Gastrocnemius medialis (tissue), 4 donors: ENCODE measurements around the gene FN3KRP. TPM values are rescaled to one million over a fixed set of nuclear protein-coding genes. Genes with fewer than 3 reads are reported as not detected.

Experiments
- ATAC-seq, 2 donors: fragments of 150-250 bp; one replicate each; pipeline ENCODE4 v1.9.1; 2016
- DNase-seq, 2 donors: peaks; one replicate each; pipeline ENCODE4 v3.0.0-alpha.2; 2019
- H3K27ac ChIP-seq, 4 donors: fragments of 200-600 bp; sonication (generic); 1 replicate in 1 of 4; 2 replicates in 3 of 4; pipeline ENCODE4 v1.5.1; 2016 to 2018; ENCODE audit warnings: mild to moderate bottlenecking in 2 of 4, moderate library complexity in 1 of 4
- H3K27me3 ChIP-seq, 3 donors: fragments of 200-600 bp; sonication (generic) in 2 of 3; 1 replicate in 1 of 3; 2 replicates in 2 of 3; pipeline versions ENCODE4 v1.5.1 to v1.6.0; 2016 to 2019; ENCODE audit warnings: mild to moderate bottlenecking in 1 of 3, moderate library complexity in 1 of 3
- H3K36me3 ChIP-seq, 2 donors: fragments of 200-600 bp; sonication (generic) in 1 of 2; one replicate each; pipeline ENCODE4 v1.5.1; 2017 to 2018
- H3K4me1 ChIP-seq, 2 donors: fragments of 200-600 bp; sonication (generic) in 1 of 2; one replicate each; pipeline ENCODE4 v1.5.1; 2016 to 2017; ENCODE audit warnings: mild to moderate bottlenecking in 2 of 2
- H3K4me3 ChIP-seq, 4 donors: fragments of 200-600 bp; sonication (generic) in 3 of 4; 1 replicate in 1 of 4; 2 replicates in 3 of 4; pipeline ENCODE4 v1.5.1; 2016 to 2019; ENCODE audit warnings: mild to moderate bottlenecking in 2 of 4
- H3K9me3 ChIP-seq, 3 donors: fragments of 200-600 bp; sonication (generic) in 2 of 3; 1 replicate in 1 of 3; 2 replicates in 2 of 3; pipeline ENCODE4 v1.5.1; 2016 to 2019
- CTCF ChIP-seq, 5 experiments: fragments of 450-650 bp in 3 of 5; fragments of 200-600 bp in 2 of 5; sonication (generic) in 2 of 5; IDR thresholded peaks in 4 of 5; conservative IDR thresholded peaks in 1 of 5; 1 replicate in 4 of 5; 2 replicates in 1 of 5; pipeline ENCODE4 v1.5.1; 2016 to 2019; ENCODE audit warnings: antibody characterized with exemption in 5 of 5, mild to moderate bottlenecking in 3 of 5, moderate library complexity in 3 of 5
- POLR2A ChIP-seq, 2 donors: fragments of 450-650 bp; IDR thresholded peaks; one replicate each; pipeline ENCODE4 v1.6.1; 2017; ENCODE audit warnings: antibody characterized with exemption in 2 of 2, mild to moderate bottlenecking in 2 of 2, moderate library complexity in 2 of 2
- in situ Hi-C, 4 donors: fragments of 200-750 bp; cut with MboI; loops; one replicate each; pipeline versions ENCODE4 v1.15.0 to v1.8.0; 2017; ENCODE audit warnings: low sequenced_read_pairs in 4 of 4
- intact Hi-C: fragments of 100-400 bp; cut with DNase I; formaldehyde crosslinking; loops from one replicate; pipeline ENCODE4 v1.15.1; 2023; ENCODE audit warnings: low total_unique reads
- total RNA-seq, 4 donors: library from RNA; depleted of rRNA; stranded (reverse); fragments of >200 nt; gene quantifications; one replicate each; pipeline versions ENCODE4 v1.1.0 to v1.2.3, GENCODE V29; 2016

FN3KRP gene
- total RNA-seq, 4 donors from 2014 or later = 2.3 to 7.9 (median 3.9) TPM

GRCh38 chr17:82699551-82699950, 17.0 kb upstream of the FN3KRP start:
- Histone ChIP-seq H3K4me3 (peak overlapping the region; percentile 67 to 96 (median 78)), H3K27ac (no peak overlapping the region), H3K4me1 (peaks cover 6 to 19% of the 10 kb centered on the region in 2 donors), H3K36me3 (no peaks in the 10 kb centered on the region), H3K27me3 (no peaks in the 10 kb centered on the region), H3K9me3 (no peaks in the 10 kb centered on the region)
- no peak for TF ChIP-seq POLR2A (IDR thresholded peaks at IDR 0.05)
- TF ChIP-seq CTCF (IDR thresholded peaks at IDR 0.05 in 4 of 5, conservative IDR thresholded peaks at IDR 0.05 in 1 of 5) = no peak
- in situ Hi-C loops (no loop called here), intact Hi-C loops (loop anchor here (1.0 kb wide), 1 partner anchor 52 kb away; no protein-coding TSS in a partner anchor)
- ATAC-seq (no peak), DNase-seq (no peak)

- H3K4me1 ChIP-seq = peaks cover 8 to 13% of the 10 kb centered on the region in 2 donors
- H3K36me3 ChIP-seq = no peaks in the 10 kb centered on the region
- intact Hi-C loops = no loop called here
- no peak overlapping the region for H3K4me3 ChIP-seq
- H3K9me3 ChIP-seq = no peaks in the 10 kb centered on the region
- TF ChIP-seq CTCF (IDR thresholded peaks at IDR 0.05 in 4 of 5, conservative IDR thresholded peaks at IDR 0.05 in 1 of 5) (no peak), POLR2A (IDR thresholded peaks at IDR 0.05) (no peak)
- H3K27me3 ChIP-seq = no peaks in the 10 kb centered on the region
- ATAC-seq (no peak), DNase-seq (no peak)
- H3K27ac ChIP-seq = no peak overlapping the region
- in situ Hi-C loops = no loop called here
Measured at GRCh38 chr17:82702231-82702927, 14.1 kb upstream of the FN3KRP start.

DNA sequence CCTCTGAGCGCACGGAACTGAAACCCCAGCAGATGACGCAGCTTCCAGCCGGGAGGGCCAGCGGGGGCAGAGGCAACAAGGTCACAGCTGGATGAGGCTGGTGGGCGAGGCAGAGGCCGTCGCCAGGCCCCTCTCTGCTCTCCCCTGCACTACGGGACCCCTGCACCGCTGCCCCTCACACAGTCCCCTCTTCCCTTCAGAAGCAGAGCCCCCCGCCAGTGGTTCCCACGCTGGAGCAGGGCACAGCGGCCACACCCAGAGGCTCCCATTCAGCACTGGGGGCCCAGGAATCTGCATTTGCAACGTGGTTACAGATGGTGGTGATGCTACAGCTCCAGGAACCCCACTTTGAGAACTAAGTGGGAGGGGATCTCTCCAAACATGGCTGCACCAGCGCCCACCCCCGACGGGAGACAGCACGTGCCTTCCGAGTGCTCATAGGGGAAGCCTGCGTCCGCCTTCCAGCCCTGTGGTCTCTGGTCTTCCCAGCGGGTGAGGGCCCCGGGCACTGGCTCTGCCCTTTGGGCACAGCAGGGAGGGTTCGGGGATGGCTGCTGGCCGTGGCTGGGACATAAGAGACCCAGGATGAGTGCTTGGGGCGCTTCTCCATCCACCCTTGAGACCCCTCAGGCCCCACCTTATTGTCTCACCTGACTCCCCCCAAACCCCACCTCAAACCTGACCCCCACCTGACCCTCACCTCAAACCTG, 13.3 kb upstream of the FN3KRP start:
- Histone ChIP-seq H3K4me1 (peaks cover 9 to 15% of the 10 kb centered on the region in 2 donors), H3K36me3 (no peaks in the 10 kb centered on the region), H3K9me3 (no peaks in the 10 kb centered on the region), H3K27me3 (no peaks in the 10 kb centered on the region), H3K4me3 (no peak overlapping the region), H3K27ac (no peak overlapping the region)
- in situ Hi-C loops = no loop called here
- DNase-seq (no peak), ATAC-seq (no peak)
- TF ChIP-seq CTCF (IDR thresholded peaks at IDR 0.05 in 4 of 5, conservative IDR thresholded peaks at IDR 0.05 in 1 of 5) (no peak), POLR2A (IDR thresholded peaks at IDR 0.05) (no peak)
- intact Hi-C loops = no loop called here

DNA sequence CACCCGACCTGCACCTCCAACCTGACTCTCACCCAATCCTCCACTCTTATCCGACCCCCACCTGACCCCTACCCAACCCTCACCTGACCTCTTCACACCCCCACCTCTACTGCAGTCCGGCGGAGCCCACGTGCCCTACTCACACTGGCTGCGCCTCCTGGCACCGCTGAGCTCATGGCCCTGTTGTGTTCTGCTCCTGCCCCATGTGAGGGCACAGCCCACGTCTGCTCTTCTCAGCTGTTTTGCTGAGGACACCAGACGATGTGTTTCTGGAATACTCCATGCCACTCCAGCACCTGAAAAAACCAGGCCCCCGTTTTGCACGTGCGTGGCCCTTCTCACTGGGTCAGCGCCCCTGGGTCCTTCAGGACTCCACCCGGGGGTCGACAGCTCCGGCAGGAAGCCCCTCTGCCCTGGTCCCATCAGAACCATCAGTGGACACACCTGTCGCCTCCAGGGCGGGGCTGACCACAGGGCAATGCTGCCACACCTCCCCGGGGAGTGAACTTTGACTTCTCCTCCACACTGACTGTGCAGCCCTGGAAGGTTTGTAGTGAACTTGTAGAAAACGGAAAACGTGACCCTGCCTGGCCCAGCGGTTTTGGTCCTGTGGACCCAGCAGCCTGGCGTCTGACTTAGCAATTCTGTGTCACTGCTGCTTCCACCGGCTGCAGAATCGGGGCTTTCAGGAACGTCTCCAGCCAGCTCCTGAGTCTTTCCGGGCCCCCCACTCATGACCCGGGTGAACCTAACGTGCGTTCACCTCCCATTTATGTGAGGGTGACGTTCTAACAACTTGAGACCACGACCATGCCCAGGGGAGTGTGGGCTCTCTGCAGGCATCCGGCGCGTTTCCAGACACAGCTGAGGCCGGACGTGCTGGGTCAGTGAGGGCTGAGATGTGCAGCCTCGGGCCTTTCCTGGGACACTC, 12.3 kb upstream of the FN3KRP start:
- DNase-seq (no peak), ATAC-seq (no peak)
- no peaks in the 10 kb centered on the region for H3K36me3 ChIP-seq
- in situ Hi-C loops (no loop called here), intact Hi-C loops (no loop called here)
- no peak overlapping the region for H3K4me3 ChIP-seq
- H3K4me1 ChIP-seq = peaks cover 6 to 14% of the 10 kb centered on the region in 2 donors
- no peaks in the 10 kb centered on the region for H3K9me3 ChIP-seq
- TF ChIP-seq CTCF (IDR thresholded peaks at IDR 0.05 in 4 of 5, conservative IDR thresholded peaks at IDR 0.05 in 1 of 5) (no peak), POLR2A (IDR thresholded peaks at IDR 0.05) (no peak)
- no peak overlapping the region for H3K27ac ChIP-seq
- no peaks in the 10 kb centered on the region for H3K27me3 ChIP-seq
